NCI-H1092 (cell line): ENCODE measurements around the gene NSMF.

Source experiments
- DNase-seq: peaks from one replicate; lab custom pipeline; 2025; lab: John Stamatoyannopoulos, UW

The NSMF gene

GRCh38 chr9:137491735-137492432, 32.8 kb upstream of the NSMF start:
- no peak for DNase-seq

DNA sequence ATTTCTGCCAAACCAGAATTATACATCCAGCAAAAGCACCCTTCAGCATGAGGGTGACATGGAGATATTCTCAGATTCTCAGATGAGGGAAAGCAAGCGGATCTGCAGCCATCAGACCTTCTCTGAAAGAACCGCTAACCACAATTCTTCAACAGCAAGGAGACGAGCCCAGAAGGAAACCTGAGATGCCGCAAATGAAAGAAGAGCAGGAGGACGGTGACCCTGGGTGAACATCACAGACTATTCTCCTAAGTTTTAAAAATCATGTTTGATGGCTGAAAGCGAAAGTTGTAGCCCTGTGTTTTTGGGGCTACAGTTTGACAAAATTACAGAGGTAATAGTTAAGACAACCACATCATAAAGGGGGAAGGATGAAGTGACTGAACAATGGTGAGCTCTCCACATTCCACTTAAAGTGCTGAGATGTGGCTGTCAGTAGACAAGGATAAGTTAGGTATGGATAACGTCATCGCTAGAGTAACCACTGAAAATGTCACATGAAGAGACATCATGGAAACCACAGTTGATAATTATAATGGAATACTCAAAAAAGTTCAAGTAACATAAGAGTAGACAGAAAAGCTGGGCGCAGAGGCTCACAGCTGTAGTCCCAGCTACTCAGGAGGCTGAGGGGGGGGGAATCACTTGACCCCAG, 31.5 kb upstream of the NSMF start:
- DNase-seq: no peak

- DNase-seq: no peak
Measured at GRCh38 chr9:137488906-137489305, 29.8 kb upstream of the NSMF start.

DNA sequence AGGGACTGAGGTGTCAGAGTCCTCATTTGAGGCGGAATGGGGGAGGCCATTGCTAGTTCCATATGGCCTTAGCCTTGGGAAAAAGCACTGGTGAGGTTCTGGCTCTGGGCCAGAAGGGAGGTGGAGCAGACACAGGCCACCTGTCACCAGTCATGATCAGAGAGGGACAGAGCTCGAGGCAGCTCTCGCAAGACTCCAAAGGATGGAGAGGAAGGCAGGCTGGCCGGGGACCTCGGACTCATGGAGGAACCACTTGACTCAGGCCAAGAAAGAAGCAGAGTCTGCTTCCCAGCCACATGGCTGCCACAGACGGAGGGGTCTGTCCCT, 29.2 kb upstream of the NSMF start:
- DNase-seq: peak; percentile 23

GRCh38 chr9:137487454-137488326, 28.6 kb upstream of the NSMF start:
- peak; percentile 46 for DNase-seq

GRCh38 chr9:137486545-137487453, 27.7 kb upstream of the NSMF start:
- DNase-seq: no peak

GRCh38 chr9:137486141-137486490, 27.0 kb upstream of the NSMF start:
- no peak for DNase-seq

GRCh38 chr9:137485343-137486140, 26.4 kb upstream of the NSMF start:
- DNase-seq: no peak

GRCh38 chr9:137484551-137485315, 25.6 kb upstream of the NSMF start:
- no peak for DNase-seq

- no peak for DNase-seq
Measured at GRCh38 chr9:137482094-137482781, 23.1 kb upstream of the NSMF start.

DNA sequence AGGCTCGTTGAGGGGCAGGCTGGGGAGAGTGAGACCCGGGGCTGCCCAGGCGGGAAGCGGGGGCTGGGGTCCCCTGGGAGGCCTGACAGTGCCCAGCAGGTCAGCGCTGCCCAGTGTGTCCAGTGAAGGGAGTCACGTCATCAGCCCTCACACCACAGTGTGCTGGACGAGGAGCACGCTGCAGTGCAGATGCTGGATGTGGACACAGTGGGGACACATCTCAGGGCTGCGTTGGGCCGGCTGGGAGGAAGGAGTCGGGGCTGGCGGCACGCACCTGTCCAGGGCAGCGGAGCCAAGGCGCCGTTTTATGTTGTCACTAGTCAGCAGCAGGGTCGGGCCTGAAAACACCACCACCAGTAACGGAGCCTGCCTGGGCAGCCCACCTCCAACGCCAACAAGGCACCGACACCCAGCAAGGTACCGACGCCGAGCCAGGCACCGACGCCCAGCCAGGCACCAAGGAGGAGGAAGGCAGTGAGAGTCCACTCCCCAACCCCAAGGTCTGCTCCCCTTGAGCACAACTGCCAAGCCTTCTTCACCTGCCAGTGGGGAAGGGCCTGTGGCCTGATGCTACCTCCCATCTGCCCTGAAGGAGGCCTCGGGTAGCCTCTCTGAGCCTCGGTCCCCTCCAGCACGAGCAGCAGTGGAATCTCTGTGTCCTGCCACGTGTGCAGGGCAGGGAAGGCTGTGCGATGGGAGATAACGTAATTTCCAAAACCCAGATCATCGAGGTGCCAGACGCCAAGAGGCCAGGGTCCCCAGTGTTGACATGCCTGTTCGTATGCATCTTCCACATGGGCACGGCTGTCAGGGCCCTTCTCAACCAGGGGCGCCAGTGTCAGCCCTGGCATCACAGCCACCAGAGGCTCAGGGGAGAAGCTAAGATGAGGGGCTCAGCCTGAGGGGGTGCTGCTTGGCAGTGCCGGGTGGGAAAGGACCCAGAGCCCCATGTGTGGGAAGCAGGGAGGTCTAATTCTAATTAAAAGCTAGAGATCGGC, 21.9 kb upstream of the NSMF start:
- no peak for DNase-seq

GRCh38 chr9:137479892-137480685, 21.0 kb upstream of the NSMF start:
- no peak for DNase-seq

DNA sequence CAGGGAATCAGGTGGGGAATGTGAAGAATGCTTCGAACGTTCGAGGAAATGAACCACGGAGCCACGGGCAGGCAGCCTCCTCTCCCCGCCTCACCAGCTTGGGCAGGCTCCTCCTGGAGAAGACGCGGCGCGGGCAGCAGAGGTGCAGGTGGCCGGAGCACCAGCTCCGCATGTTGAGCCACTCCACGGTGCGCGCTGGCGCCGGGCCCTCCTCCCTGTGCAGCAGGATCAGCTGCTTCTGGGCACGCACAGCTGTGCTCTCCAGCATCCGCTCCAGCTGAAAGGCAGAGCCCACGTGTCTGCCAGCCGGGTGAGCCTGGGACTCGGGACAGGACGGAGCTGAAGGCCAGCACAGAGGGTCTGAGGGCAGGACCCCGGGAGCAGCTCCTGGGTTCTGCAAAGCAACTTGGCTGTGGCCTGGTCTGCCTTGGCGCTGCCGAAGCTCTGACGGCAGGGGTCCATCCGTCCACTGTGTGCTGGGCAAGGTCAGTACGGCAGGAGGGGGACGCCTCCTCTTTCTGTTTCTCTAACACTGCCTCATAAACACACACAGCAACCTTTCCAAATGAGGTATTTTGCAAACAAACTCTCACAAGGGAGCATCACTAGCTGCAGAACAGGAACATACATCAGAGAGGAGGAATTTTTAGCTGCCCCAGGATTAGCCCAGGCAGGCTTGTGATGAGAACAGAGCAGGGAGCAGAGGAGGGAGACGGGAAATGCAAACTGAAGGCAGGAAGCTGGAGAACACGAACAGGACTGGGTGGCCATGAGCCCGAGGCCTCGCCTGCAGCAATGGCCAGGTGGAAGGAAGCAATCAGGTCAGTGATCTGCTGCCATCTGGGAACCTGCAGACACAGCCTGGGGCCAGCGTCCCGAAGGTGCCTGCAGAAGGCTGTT, 20.1 kb upstream of the NSMF start:
- DNase-seq: peak; percentile 58

DNA sequence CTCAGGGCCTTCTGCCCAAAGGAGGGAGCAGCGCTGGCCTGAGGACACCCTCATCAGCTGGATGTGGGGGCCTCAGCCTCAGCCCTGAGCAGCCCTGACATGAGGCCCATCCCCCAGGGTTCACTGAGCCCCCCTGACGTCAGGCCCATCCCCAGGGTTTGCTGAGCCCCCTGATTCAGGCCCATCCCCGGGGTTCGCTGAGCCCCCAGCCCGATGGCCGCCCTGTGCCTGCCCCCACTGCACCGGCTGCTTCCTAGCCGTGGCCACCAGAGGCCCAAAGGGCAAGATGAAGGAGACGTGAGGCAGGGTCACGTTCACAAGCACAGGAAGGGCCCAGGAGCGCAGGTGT, 19.5 kb upstream of the NSMF start:
- no peak for DNase-seq

GRCh38 chr9:137477778-137478612, 18.9 kb upstream of the NSMF start:
- no peak for DNase-seq

DNA sequence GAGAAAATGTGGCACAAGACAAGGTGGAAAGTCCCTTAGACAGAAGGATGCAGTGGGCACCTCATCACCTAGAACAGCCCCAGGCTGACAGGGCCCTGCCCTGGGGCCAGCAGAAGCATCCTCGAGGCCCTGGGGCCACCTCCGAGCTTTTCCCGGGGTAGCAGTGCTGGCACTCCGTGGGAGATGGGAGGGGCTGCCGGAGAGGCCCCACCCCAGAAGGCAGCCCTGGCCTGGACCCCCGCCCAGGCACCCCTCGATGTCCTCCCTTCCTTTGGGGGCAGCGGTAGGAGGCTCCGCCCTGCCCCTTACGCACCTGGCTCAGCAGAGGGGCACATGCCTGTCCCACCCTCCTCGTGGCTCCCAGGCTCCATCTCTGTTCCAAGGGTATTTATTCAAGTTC, 17.7 kb upstream of the NSMF start:
- DNase-seq: no peak
